A549 (cell line): ENCODE data around the gene MYRIP. TPM values are rescaled to one million over a fixed set of nuclear protein-coding genes. Genes with fewer than 3 reads are reported as not detected.

Experiments
- ATAC-seq, 2 experiments: fragments of 200-7000 bp in 1 of 2; fragments of >200 bp in 1 of 2; cut with Nextera tagmentation in 1 of 2; cut with Tn5 transposase in 1 of 2; 3 replicates each; pipeline versions ENCODE4 v1.8.0 to v1.9.1; 2018 to 2020; ENCODE audit warnings: mild to moderate bottlenecking in 1 of 2, moderate library complexity in 1 of 2
- CTCF ChIA-PET: fragments of 300-600 bp; sonication (Branson Sonifier 250); formaldehyde crosslinking; extraction: SDS; loops from one replicate; lab custom pipeline; 2021; ENCODE audit warnings: antibody characterized with exemption, inconsistent platforms; lab: Yijun Ruan, JAX
- POLR2A ChIA-PET: fragments of 350-600 bp; formaldehyde crosslinking; extraction: SDS; loops from one replicate; lab custom pipeline; 2021; ENCODE audit warnings: antibody characterized with exemption, inconsistent platforms; lab: Yijun Ruan, JAX
- DNase-seq, 2 experiments: peaks; one replicate each; pipeline versions ENCODE4 v3.0.0 to v3.0.0-alpha.2; 2011 to 2016; ENCODE audit warnings: low read depth in 1 of 2, low spot score in 1 of 2
- FAIRE-seq: peaks from 2 replicates; lab custom pipeline; 2011; peaks lifted over from hg19 to GRCh38; lab: Jason Lieb, UNC
- H3K27ac ChIP-seq, 2 experiments: fragments of >200 bp; sonication (Bioruptor Twin); formaldehyde crosslinking; 3 replicates each; pipeline ENCODE4 v1.5.1; 2016 to 2017
- H3K4me1 ChIP-seq: fragments of >200 bp; sonication (Bioruptor Twin); formaldehyde crosslinking; 3 replicates; pipeline ENCODE4 v1.6.1; 2016
- H3K4me2 ChIP-seq: fragments of >200 bp; sonication (Bioruptor Twin); formaldehyde crosslinking; 3 replicates; pipeline ENCODE4 v1.6.1; 2016
- H3K4me3 ChIP-seq: fragments of >200 bp; sonication (Bioruptor Twin); formaldehyde crosslinking; 3 replicates; pipeline ENCODE4 v1.5.1; 2016
- H3K9me3 ChIP-seq: fragments of >200 bp; sonication (Bioruptor Twin); formaldehyde crosslinking; 3 replicates; pipeline ENCODE4 v1.6.1; 2016
- CBX8 ChIP-seq: fragments of 200-600 bp; sonication (generic); IDR thresholded peaks from 2 replicates; pipeline ENCODE4 v1.6.1; 2016
- CHD4 ChIP-seq: fragments of 200-600 bp; sonication (generic); IDR thresholded peaks from 2 replicates; pipeline ENCODE4 v1.6.1; 2016; ENCODE audit warnings: antibody characterized with exemption, mild to moderate bottlenecking, borderline replicate concordance
- EHF ChIP-seq: fragments of 250-450 bp; sonication (Bioruptor Pico); IDR thresholded peaks from 2 replicates; pipeline ENCODE4 v1.5.0; 2020; ENCODE audit warnings: mild to moderate bottlenecking
- EP300 ChIP-seq, 2 experiments: fragments of >200 bp; sonication (Bioruptor Twin); formaldehyde crosslinking; IDR thresholded peaks; 2 replicates in 1 of 2; 3 replicates in 1 of 2; pipeline ENCODE4 v1.6.1; 2016 to 2017
- ESRRA ChIP-seq: fragments of 150-350 bp; IDR thresholded peaks from 2 replicates; pipeline ENCODE4 v1.6.1; 2014; ENCODE audit warnings: mild to moderate bottlenecking, low read length, borderline replicate concordance
- FOSB ChIP-seq: fragments of 250-450 bp; sonication (Bioruptor Pico); IDR thresholded peaks from 2 replicates; pipeline ENCODE4 v1.5.0; 2020; ENCODE audit warnings: mild to moderate bottlenecking, moderate library complexity
- FOXS1 ChIP-seq: fragments of 250-450 bp; sonication (Bioruptor Pico); IDR thresholded peaks from 2 replicates; pipeline ENCODE4 v1.5.0; 2020; ENCODE audit warnings: mild to moderate bottlenecking, moderate library complexity
- HDAC2 ChIP-seq: fragments of 200-600 bp; sonication (generic); IDR thresholded peaks from 2 replicates; pipeline ENCODE4 v1.6.1; 2016
- HES2 ChIP-seq: fragments of >200 bp; sonication (Bioruptor Twin); formaldehyde crosslinking; IDR thresholded peaks from 2 replicates; pipeline ENCODE4 v1.6.1; 2016
- HOXB13 ChIP-seq: fragments of 250-450 bp; sonication (Bioruptor Pico); IDR thresholded peaks from 2 replicates; pipeline ENCODE4 v1.5.0; 2020; ENCODE audit warnings: low read depth, mild to moderate bottlenecking, moderate library complexity
- HOXB5 ChIP-seq: fragments of 250-450 bp; sonication (Bioruptor Pico); IDR thresholded peaks from 2 replicates; pipeline ENCODE4 v1.5.0; 2020; ENCODE audit warnings: mild to moderate bottlenecking, moderate library complexity
- JUN ChIP-seq, 2 experiments: fragments of >200 bp; sonication (Bioruptor Twin); formaldehyde crosslinking; IDR thresholded peaks; 2 replicates in 1 of 2; 3 replicates in 1 of 2; pipeline ENCODE4 v1.6.1; 2016 to 2017
- JUNB ChIP-seq: fragments of >200 bp; sonication (Bioruptor Twin); formaldehyde crosslinking; IDR thresholded peaks from 2 replicates; pipeline ENCODE4 v1.6.1; 2016
- KDM5A ChIP-seq: fragments of 200-600 bp; sonication (generic); IDR thresholded peaks from 2 replicates; pipeline ENCODE4 v1.6.1; 2016; ENCODE audit warnings: antibody characterized with exemption, mild to moderate bottlenecking
- MAFK ChIP-seq: fragments of 450-650 bp; IDR thresholded peaks from 2 replicates; pipeline ENCODE4 v1.6.1; 2014; ENCODE audit not compliant: partially characterized antibody
- MYC ChIP-seq: IDR thresholded peaks from 2 replicates; pipeline ENCODE4 v1.6.1; 2012; ENCODE audit warnings: mild to moderate bottlenecking, inconsistent platforms, low read length, improper control_type of control experiment, borderline replicate concordance
- PHF8 ChIP-seq: fragments of 200-600 bp; sonication (generic); IDR thresholded peaks from 2 replicates; pipeline ENCODE4 v1.6.1; 2016; ENCODE audit warnings: low read depth, mild to moderate bottlenecking, antibody characterized with exemption, moderate library complexity, borderline replicate concordance
- RFX5 ChIP-seq: fragments of 450-650 bp; IDR thresholded peaks from 2 replicates; pipeline ENCODE4 v1.7.1; 2014; ENCODE audit warnings: antibody characterized with exemption, mild to moderate bottlenecking, moderate library complexity
- ZFP36 ChIP-seq: fragments of 450-650 bp; IDR thresholded peaks from 2 replicates; pipeline ENCODE4 v1.6.1; 2014; ENCODE audit warnings: borderline replicate concordance; ENCODE audit not compliant: partially characterized antibody
- ZSCAN20 ChIP-seq: fragments of 250-450 bp; sonication (Bioruptor Pico); IDR thresholded peaks from 2 replicates; pipeline ENCODE4 v1.8.0; 2022; ENCODE audit warnings: mild to moderate bottlenecking, moderate library complexity
- WGBS: methylation state at CpG from one replicate; pipeline ENCODE4 v1.1.6; 2017; ENCODE audit errors: missing lambda C conversion rate; 5-methylcytosine and 5-hydroxymethylcytosine counted together
- polyA plus RNA-seq, 4 experiments: library from polyadenylated mRNA; depleted of rRNA in 3 of 4; stranded (reverse); fragments of >200 nt; fragmentation: RNase III in 1 of 4; extraction: RNeasy Plus Mini Kit Qiagen cat#74134 plus additional on column Dnase treatment in 1 of 4; gene quantifications; 2 replicates in 3 of 4; 3 replicates in 1 of 4; pipeline ENCODE4 v1.2.3, GENCODE V29; 2011 to 2017
- TF ChIP-seq, protein P1 (sequence below): fragments of 200-600 bp; sonication (generic); IDR thresholded peaks from 2 replicates; pipeline ENCODE4 v1.6.1; 2016; ENCODE audit warnings: antibody characterized with exemption, mild to moderate bottlenecking, moderate library complexity
- TF ChIP-seq, protein P2 (sequence below): fragments of 150-350 bp; IDR thresholded peaks from 2 replicates; pipeline ENCODE4 v1.6.1; 2014; ENCODE audit warnings: low read depth, mild to moderate bottlenecking, low read length
- TF ChIP-seq, protein P3 (sequence below): fragments of 450-650 bp; IDR thresholded peaks from 2 replicates; pipeline ENCODE4 v1.6.1; 2014; ENCODE audit warnings: antibody characterized with exemption
- TF ChIP-seq, protein P4 (sequence below): fragments of 250-450 bp; sonication (Bioruptor Pico); IDR thresholded peaks from 2 replicates; pipeline ENCODE4 v1.5.0; 2020; ENCODE audit warnings: low read depth, mild to moderate bottlenecking, moderate library complexity
- TF ChIP-seq, protein P5 (sequence below): IDR thresholded peaks from 2 replicates; pipeline ENCODE4 v1.6.1; 2012

MYRIP gene
- polyA plus RNA-seq, 2 of the 4 experiments (the other 2 are of a cell fraction) = not detected

- TF ChIP-seq HES2 (no peak), ESRRA (no peak), PHF8 (no peak), CBX8 (no peak)
These were observed 414.4 kb downstream of the MYRIP start (continued) for GRCh38 chr3:40223856-40224255.

DNA sequence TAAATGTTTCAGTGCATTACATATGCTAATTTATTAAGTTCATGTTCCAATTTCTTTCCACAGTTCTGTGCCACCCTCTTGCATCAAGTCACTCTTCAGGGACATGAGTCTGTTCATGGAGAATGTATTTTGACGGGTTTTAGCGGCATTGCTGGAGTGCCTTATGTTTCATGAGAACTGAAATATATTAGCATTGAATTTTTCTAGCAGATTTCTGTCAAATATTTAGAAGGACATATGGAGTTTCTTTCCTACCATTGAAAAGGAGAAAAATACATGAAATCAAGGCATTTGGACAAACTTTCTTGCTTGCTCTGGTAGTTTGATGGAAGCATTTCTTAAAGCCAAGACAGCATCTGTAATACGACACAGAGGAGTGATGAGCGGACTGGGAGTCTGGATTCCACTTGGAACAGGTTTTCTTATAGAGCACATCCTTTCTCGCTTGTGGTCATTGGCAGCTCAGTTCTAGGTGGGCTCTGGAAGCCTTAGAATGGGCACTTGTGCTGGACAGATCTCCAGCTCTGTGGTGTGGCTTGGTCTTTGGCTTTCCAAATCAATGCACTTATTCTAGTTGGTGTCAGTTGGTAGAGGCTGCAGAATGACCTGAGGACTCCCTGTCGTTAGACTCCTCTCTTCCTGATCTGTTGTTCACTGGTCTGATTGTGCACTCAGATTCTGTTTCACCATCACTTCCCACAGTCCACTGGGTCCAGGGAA lies 415.5 kb downstream of the MYRIP start:
- Histone ChIP-seq H3K4me2 (no peak overlapping the region), H3K9me3 (no peaks in the 10 kb centered on the region), H3K4me3 (no peak overlapping the region), H3K4me1 (no peaks in the 10 kb centered on the region), H3K27ac (no peak overlapping the region)
- no peak for DNase-seq
- no peak for TF ChIP-seq JUN (IDR thresholded peaks at IDR 0.05)
- TF ChIP-seq, protein P1, sequence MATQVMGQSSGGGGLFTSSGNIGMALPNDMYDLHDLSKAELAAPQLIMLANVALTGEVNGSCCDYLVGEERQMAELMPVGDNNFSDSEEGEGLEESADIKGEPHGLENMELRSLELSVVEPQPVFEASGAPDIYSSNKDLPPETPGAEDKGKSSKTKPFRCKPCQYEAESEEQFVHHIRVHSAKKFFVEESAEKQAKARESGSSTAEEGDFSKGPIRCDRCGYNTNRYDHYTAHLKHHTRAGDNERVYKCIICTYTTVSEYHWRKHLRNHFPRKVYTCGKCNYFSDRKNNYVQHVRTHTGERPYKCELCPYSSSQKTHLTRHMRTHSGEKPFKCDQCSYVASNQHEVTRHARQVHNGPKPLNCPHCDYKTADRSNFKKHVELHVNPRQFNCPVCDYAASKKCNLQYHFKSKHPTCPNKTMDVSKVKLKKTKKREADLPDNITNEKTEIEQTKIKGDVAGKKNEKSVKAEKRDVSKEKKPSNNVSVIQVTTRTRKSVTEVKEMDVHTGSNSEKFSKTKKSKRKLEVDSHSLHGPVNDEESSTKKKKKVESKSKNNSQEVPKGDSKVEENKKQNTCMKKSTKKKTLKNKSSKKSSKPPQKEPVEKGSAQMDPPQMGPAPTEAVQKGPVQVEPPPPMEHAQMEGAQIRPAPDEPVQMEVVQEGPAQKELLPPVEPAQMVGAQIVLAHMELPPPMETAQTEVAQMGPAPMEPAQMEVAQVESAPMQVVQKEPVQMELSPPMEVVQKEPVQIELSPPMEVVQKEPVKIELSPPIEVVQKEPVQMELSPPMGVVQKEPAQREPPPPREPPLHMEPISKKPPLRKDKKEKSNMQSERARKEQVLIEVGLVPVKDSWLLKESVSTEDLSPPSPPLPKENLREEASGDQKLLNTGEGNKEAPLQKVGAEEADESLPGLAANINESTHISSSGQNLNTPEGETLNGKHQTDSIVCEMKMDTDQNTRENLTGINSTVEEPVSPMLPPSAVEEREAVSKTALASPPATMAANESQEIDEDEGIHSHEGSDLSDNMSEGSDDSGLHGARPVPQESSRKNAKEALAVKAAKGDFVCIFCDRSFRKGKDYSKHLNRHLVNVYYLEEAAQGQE = no peak
- TF ChIP-seq, protein P2, sequence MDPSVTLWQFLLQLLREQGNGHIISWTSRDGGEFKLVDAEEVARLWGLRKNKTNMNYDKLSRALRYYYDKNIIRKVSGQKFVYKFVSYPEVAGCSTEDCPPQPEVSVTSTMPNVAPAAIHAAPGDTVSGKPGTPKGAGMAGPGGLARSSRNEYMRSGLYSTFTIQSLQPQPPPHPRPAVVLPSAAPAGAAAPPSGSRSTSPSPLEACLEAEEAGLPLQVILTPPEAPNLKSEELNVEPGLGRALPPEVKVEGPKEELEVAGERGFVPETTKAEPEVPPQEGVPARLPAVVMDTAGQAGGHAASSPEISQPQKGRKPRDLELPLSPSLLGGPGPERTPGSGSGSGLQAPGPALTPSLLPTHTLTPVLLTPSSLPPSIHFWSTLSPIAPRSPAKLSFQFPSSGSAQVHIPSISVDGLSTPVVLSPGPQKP = no peak
- POLR2A ChIA-PET = no interaction called here
- CTCF ChIA-PET = no interaction called here
- no peak for ATAC-seq
- 24% methylated on average over 6 of the region's 6 CpGs for WGBS
- no peak for FAIRE-seq

- CTCF ChIA-PET = interaction anchor here (0.9 kb wide), 1 partner anchor 40 kb away, joined by 3 read pairs; no protein-coding TSS in a partner anchor
- no peak overlapping the region for H3K4me3 ChIP-seq
- TF ChIP-seq EHF (CRISPR knock-in tag) = no peak
- no peak for TF ChIP-seq HDAC2
- TF ChIP-seq CBX8 = no peak
- TF ChIP-seq JUNB = no peak
- no peak for TF ChIP-seq CHD4
- no peak for TF ChIP-seq HOXB13
- TF ChIP-seq EP300 (IDR thresholded peaks at IDR 0.05) = no peak
- H3K9me3 ChIP-seq = no peaks in the 10 kb centered on the region
- ATAC-seq = no peak
- H3K4me2 ChIP-seq = no peak overlapping the region
- no peaks in the 10 kb centered on the region for H3K4me1 ChIP-seq
- WGBS = 27% methylated on average over 5 of the region's 5 CpGs
- POLR2A ChIA-PET = no interaction called here
- no peak for FAIRE-seq
- DNase-seq = no peak
- H3K27ac ChIP-seq = no peak overlapping the region
These were observed 417.2 kb downstream of the MYRIP start for GRCh38 chr3:40226636-40227035.

DNA sequence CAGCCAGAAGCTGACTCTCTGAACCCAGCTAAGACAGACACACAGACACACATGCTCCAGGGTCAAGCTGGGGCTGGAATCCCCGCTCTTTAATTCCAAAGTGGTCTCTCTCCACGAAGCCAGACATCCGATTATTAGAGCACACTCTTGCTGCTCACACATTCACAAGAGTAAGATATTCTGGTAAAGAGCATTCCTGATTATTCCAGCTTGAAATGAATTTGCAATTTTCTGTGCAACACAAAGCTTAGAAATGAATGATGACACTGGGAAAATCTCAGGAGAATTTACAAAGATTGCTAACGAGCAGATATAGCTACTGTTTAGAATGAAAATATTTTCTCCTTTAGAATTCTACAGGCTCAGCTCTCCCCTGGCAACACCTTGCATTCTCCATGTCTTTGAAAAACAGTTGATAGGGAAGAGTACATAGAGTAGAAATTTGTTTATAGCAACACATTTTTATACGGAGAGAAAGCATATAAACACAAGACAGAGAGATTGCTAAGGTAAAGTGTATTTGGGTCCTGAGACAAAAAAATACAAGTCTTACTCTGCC lies 419.5 kb downstream of the MYRIP start:
- H3K27ac ChIP-seq = no peak overlapping the region
- ATAC-seq (no peak), DNase-seq (no peak), FAIRE-seq (no peak)
- H3K4me3 ChIP-seq = no peak overlapping the region
- 23% methylated on average over 5 of the region's 5 CpGs for WGBS
- no peaks in the 10 kb centered on the region for H3K9me3 ChIP-seq
- H3K4me2 ChIP-seq = no peak overlapping the region
- ChIA-PET CTCF (interaction anchor here (1.0 kb wide), 1 partner anchor 15 kb away, joined by 4 read pairs; no protein-coding TSS in a partner anchor), POLR2A (no interaction called here)
- H3K4me1 ChIP-seq = no peaks in the 10 kb centered on the region
- TF ChIP-seq HES2 = no peak
- TF ChIP-seq ZSCAN20 (CRISPR knock-in tag) = no peak
- TF ChIP-seq, protein P3, sequence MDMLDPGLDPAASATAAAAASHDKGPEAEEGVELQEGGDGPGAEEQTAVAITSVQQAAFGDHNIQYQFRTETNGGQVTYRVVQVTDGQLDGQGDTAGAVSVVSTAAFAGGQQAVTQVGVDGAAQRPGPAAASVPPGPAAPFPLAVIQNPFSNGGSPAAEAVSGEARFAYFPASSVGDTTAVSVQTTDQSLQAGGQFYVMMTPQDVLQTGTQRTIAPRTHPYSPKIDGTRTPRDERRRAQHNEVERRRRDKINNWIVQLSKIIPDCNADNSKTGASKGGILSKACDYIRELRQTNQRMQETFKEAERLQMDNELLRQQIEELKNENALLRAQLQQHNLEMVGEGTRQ = no peak
- no peak for TF ChIP-seq FOXS1 (CRISPR knock-in tag)
- TF ChIP-seq, protein P4, sequence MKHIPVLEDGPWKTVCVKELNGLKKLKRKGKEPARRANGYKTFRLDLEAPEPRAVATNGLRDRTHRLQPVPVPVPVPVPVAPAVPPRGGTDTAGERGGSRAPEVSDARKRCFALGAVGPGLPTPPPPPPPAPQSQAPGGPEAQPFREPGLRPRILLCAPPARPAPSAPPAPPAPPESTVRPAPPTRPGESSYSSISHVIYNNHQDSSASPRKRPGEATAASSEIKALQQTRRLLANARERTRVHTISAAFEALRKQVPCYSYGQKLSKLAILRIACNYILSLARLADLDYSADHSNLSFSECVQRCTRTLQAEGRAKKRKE (CRISPR knock-in tag) = no peak
- TF ChIP-seq HOXB5 (CRISPR knock-in tag) = no peak
- TF ChIP-seq ZFP36 = no peak
- TF ChIP-seq KDM5A = no peak
- TF ChIP-seq MYC = no peak
- TF ChIP-seq MAFK = no peak
- TF ChIP-seq, protein P5, sequence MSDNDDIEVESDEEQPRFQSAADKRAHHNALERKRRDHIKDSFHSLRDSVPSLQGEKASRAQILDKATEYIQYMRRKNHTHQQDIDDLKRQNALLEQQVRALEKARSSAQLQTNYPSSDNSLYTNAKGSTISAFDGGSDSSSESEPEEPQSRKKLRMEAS = no peak
- no peak for TF ChIP-seq FOSB (CRISPR knock-in tag)
- no peak for TF ChIP-seq RFX5
